H9 (cell line): Measurements from ENCODE around the gene TIGD2. TPM values are rescaled to one million over a fixed set of nuclear protein-coding genes. Genes with fewer than 3 reads are reported as not detected.

Source experiments
- DNase-seq: peaks from one replicate; pipeline ENCODE4 v3.0.0-alpha.2; 2017
- H2AFZ ChIP-seq: one replicate; pipeline ENCODE4 v1.6.1; 2013; ENCODE audit warnings: mild to moderate bottlenecking, low read length, control low read depth, moderate library complexity
- H2AK5ac ChIP-seq: 2 replicates; pipeline ENCODE4 v1.6.1; 2013; ENCODE audit warnings: low read length, control low read depth, mixed read lengths; ENCODE audit not compliant: insufficient read length
- H2BK120ac ChIP-seq: one replicate; pipeline ENCODE4 v1.6.1; 2013; ENCODE audit warnings: low read depth, mild to moderate bottlenecking, low read length, control low read depth, inconsistent platforms; ENCODE audit not compliant: poor library complexity, severe bottlenecking
- H2BK12ac ChIP-seq: 2 replicates; pipeline ENCODE4 v1.6.1; 2013; ENCODE audit warnings: low read length, control low read depth, mixed read lengths, low read depth; ENCODE audit not compliant: insufficient read length
- H2BK15ac ChIP-seq: 2 replicates; pipeline ENCODE4 v1.6.1; 2013; ENCODE audit warnings: low read depth, low read length, control low read depth
- H2BK20ac ChIP-seq: one replicate; pipeline ENCODE4 v1.6.1; 2013; ENCODE audit warnings: low read depth, mild to moderate bottlenecking, low read length, control low read depth, inconsistent platforms; ENCODE audit not compliant: poor library complexity, severe bottlenecking
- H2BK5ac ChIP-seq: 2 replicates; pipeline ENCODE4 v1.6.1; 2013; ENCODE audit warnings: low read length, control low read depth, mixed read lengths; ENCODE audit not compliant: insufficient read length
- H3K14ac ChIP-seq: 2 replicates; pipeline ENCODE4 v1.6.1; 2013; ENCODE audit warnings: low read length, control low read depth; ENCODE audit not compliant: insufficient read depth
- H3K18ac ChIP-seq: 2 replicates; pipeline ENCODE4 v1.6.1; 2013; ENCODE audit warnings: low read depth, mild to moderate bottlenecking, mixed read lengths, low read length, control low read depth; ENCODE audit not compliant: insufficient read length
- H3K23ac ChIP-seq: 2 replicates; pipeline ENCODE4 v1.6.1; 2013; ENCODE audit warnings: low read length, control low read depth, mixed read lengths, low read depth; ENCODE audit not compliant: insufficient read length
- H3K23me2 ChIP-seq: 2 replicates; pipeline ENCODE4 v1.6.1; 2013; ENCODE audit warnings: low read depth, mild to moderate bottlenecking, mixed read lengths, low read length, control low read depth; ENCODE audit not compliant: insufficient read length, poor library complexity, severe bottlenecking
- H3K27ac ChIP-seq: 2 replicates; pipeline ENCODE4 v1.5.1; 2013; ENCODE audit warnings: low read length, control low read depth, mixed read lengths, low read depth; ENCODE audit not compliant: insufficient read length
- H3K27me3 ChIP-seq: 2 replicates; pipeline ENCODE4 v1.6.1; 2013; ENCODE audit warnings: low read length, control low read depth, inconsistent platforms; ENCODE audit not compliant: insufficient read depth
- H3K4ac ChIP-seq: 2 replicates; pipeline ENCODE4 v1.6.1; 2013; ENCODE audit warnings: low read depth, mild to moderate bottlenecking, control low read depth, inconsistent platforms, low read length, moderate library complexity
- H3K4me1 ChIP-seq: 2 replicates; pipeline ENCODE4 v1.6.1; 2013; ENCODE audit warnings: low read length, control low read depth, inconsistent platforms; ENCODE audit not compliant: insufficient read depth
- H3K4me2 ChIP-seq: 2 replicates; pipeline ENCODE4 v1.6.1; 2013; ENCODE audit warnings: low read length, control low read depth, mixed read lengths; ENCODE audit not compliant: insufficient read length, insufficient read depth
- H3K56ac ChIP-seq: 2 replicates; pipeline ENCODE4 v1.6.1; 2013; ENCODE audit warnings: low read depth, mild to moderate bottlenecking, mixed read lengths, low read length, control low read depth; ENCODE audit not compliant: insufficient read length
- H3K79me1 ChIP-seq: 2 replicates; pipeline ENCODE4 v1.6.1; 2013; ENCODE audit warnings: low read depth, mild to moderate bottlenecking, moderate library complexity, low read length, control low read depth, inconsistent platforms; ENCODE audit not compliant: insufficient read depth, poor library complexity, severe bottlenecking
- H3K79me2 ChIP-seq: 2 replicates; pipeline ENCODE4 v1.6.1; 2013; ENCODE audit warnings: low read length, control low read depth, inconsistent platforms; ENCODE audit not compliant: insufficient read depth
- H3K9ac ChIP-seq: 2 replicates; pipeline ENCODE4 v1.6.1; 2013; ENCODE audit warnings: low read length, control low read depth, mixed read lengths; ENCODE audit not compliant: insufficient read length; ENCODE audit errors: extremely low read depth
- H3K9me3 ChIP-seq: one replicate; pipeline ENCODE4 v1.6.1; 2013; ENCODE audit warnings: low read depth, low read length, inconsistent platforms; ENCODE audit not compliant: control insufficient read depth
- H3T11ph ChIP-seq: one replicate; pipeline ENCODE4 v1.6.1; 2013; ENCODE audit warnings: mild to moderate bottlenecking, low read length, control low read depth, inconsistent platforms
- H4K20me1 ChIP-seq: one replicate; pipeline ENCODE4 v1.6.1; 2013; ENCODE audit not compliant: control insufficient read depth, insufficient read length, insufficient read depth
- H4K5ac ChIP-seq: 2 replicates; pipeline ENCODE4 v1.6.1; 2013; ENCODE audit warnings: low read depth, mild to moderate bottlenecking, mixed read lengths, low read length, control low read depth; ENCODE audit not compliant: insufficient read length
- H4K8ac ChIP-seq: replicated peaks from 2 replicates; pipeline ENCODE4 v1.6.1; 2013; ENCODE audit warnings: low read length, control low read depth, mixed read lengths, low read depth; ENCODE audit not compliant: insufficient read length
- H4K91ac ChIP-seq: 2 replicates; pipeline ENCODE4 v1.6.1; 2013; ENCODE audit warnings: low read depth, mild to moderate bottlenecking, moderate library complexity, mixed read lengths, low read length, control low read depth; ENCODE audit not compliant: insufficient read length
- H3K27ac Mint-ChIP-seq, 3 experiments: 2 replicates in 2 of 3; 3 replicates in 1 of 3; pipeline ENCODE4 v1.8.0; 2020 to 2021; ENCODE audit warnings: mixed read lengths in 3 of 3, mild to moderate bottlenecking in 1 of 3, moderate library complexity in 1 of 3
- H3K27me3 Mint-ChIP-seq: 2 replicates; pipeline ENCODE4 v1.8.0; 2021; ENCODE audit warnings: low read depth, mild to moderate bottlenecking, moderate library complexity, mixed read lengths
- H3K36me3 Mint-ChIP-seq, 3 experiments: 2 replicates in 2 of 3; 3 replicates in 1 of 3; pipeline ENCODE4 v1.8.0; 2020 to 2021; ENCODE audit warnings: low read depth in 3 of 3, mixed read lengths in 3 of 3; ENCODE audit not compliant: insufficient read depth in 1 of 3
- H3K4me1 Mint-ChIP-seq, 2 experiments: 2 replicates each; pipeline ENCODE4 v1.8.0; 2020; ENCODE audit warnings: mixed read lengths in 2 of 2
- H3K4me3 Mint-ChIP-seq, 2 experiments: 2 replicates in 1 of 2; 3 replicates in 1 of 2; pipeline ENCODE4 v1.8.0; 2020 to 2021; ENCODE audit warnings: mild to moderate bottlenecking in 2 of 2, mixed read lengths in 2 of 2, moderate library complexity in 1 of 2
- H3K9me3 Mint-ChIP-seq, 2 experiments: 2 replicates in 1 of 2; 3 replicates in 1 of 2; pipeline ENCODE4 v1.8.0; 2020; ENCODE audit warnings: mild to moderate bottlenecking in 2 of 2, mixed read lengths in 2 of 2, moderate library complexity in 1 of 2
- WGBS: extraction: QIAGEN DNeasy Blood & Tissue Kit; methylation state at CpG from one replicate; pipeline ENCODE4 v1.1.7; 2013; ENCODE audit warnings: missing lambda C conversion rate, low lambda C conversion rate, mixed read lengths; ENCODE audit not compliant: insufficient read length; ENCODE audit errors: extremely low coverage; 5-methylcytosine and 5-hydroxymethylcytosine counted together
- total RNA-seq: library from RNA; stranded (reverse); gene quantifications from 2 replicates; pipeline ENCODE4 v1.2.1, GENCODE V29; 2021
- TF ChIP-seq, protein P1 (sequence below): fragments of 200-600 bp; sonication (generic); conservative IDR thresholded peaks from 3 replicates; pipeline ENCODE4 v1.8.0; 2021; ENCODE audit warnings: antibody characterized with exemption, mild to moderate bottlenecking

The TIGD2 gene
- total RNA-seq, 1 experiment from 2014 or later, result 10.4 TPM

DNA sequence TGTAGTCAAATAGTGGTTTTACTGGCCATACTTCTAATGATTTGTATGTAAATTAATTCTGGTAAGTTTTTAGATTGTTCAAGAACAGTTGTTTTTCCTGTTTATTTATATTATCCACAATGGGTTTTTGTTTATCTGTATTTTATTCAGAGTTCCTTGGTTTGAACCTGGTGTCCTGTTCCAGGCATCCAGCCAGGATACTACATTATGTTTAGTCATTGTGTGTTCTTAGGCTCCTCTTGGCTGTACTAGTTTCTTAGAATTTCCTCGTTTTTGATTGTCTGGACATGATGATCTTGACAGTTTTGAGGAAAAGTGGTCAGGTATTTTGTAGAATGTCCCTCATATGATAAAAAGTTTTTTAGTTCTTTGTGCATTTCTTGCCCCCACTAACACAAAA is 7.8 kb downstream of the TIGD2 start:
- peaks cover 3 to 4% of the 10 kb centered on the region in 2 experiments; a peak in 2 of 5 replicates for H3K9me3 Mint-ChIP-seq
- H4K91ac ChIP-seq, result no peak overlapping the region
- no peak overlapping the region for H3K23ac ChIP-seq
- no peak overlapping the region for H3K4me2 ChIP-seq
- H4K8ac ChIP-seq, result no peak overlapping the region
- H4K20me1 ChIP-seq, result no peaks in the 10 kb centered on the region
- H3K4ac ChIP-seq, result no peak overlapping the region
- H3K79me2 ChIP-seq, result no peaks in the 10 kb centered on the region
- H3K4me1 Mint-ChIP-seq, result peaks cover 4 to 11% of the 10 kb centered on the region in 2 experiments
- peaks cover 0 to 13% (median 8%) of the 10 kb centered on the region in 3 experiments; a peak in 5 of 7 replicates for H3K36me3 Mint-ChIP-seq
- H2BK20ac ChIP-seq, result no peak overlapping the region
- H3K18ac ChIP-seq, result no peak overlapping the region
- no peak overlapping the region for H3T11ph ChIP-seq
- no peak overlapping the region for H4K5ac ChIP-seq
- no peak overlapping the region for H2BK12ac ChIP-seq
- H3K14ac ChIP-seq, result no peak overlapping the region
- no peaks in the 10 kb centered on the region for H3K27me3 ChIP-seq
- no peak overlapping the region for H2BK120ac ChIP-seq
- no CpG with 5 or more reads among the region's 1 CpG for WGBS
- no peak overlapping the region for H2BK15ac ChIP-seq
- H3K27ac ChIP-seq, result no peak overlapping the region
- no peak overlapping the region for H2BK5ac ChIP-seq
- no peak overlapping the region for H3K27ac Mint-ChIP-seq
- no peak overlapping the region for H2AK5ac ChIP-seq
- no peak overlapping the region for H3K9ac ChIP-seq
- no peaks in the 10 kb centered on the region for H3K4me1 ChIP-seq
- no peak overlapping the region for H3K56ac ChIP-seq
- H3K27me3 Mint-ChIP-seq, result no peaks in the 10 kb centered on the region
- H3K23me2 ChIP-seq, result no peaks in the 10 kb centered on the region
- no peaks in the 10 kb centered on the region for H3K79me1 ChIP-seq
- H3K4me3 Mint-ChIP-seq, result no peak overlapping the region
- DNase-seq, result no peak
- no peak overlapping the region for H2AFZ ChIP-seq
- TF ChIP-seq, protein P1, sequence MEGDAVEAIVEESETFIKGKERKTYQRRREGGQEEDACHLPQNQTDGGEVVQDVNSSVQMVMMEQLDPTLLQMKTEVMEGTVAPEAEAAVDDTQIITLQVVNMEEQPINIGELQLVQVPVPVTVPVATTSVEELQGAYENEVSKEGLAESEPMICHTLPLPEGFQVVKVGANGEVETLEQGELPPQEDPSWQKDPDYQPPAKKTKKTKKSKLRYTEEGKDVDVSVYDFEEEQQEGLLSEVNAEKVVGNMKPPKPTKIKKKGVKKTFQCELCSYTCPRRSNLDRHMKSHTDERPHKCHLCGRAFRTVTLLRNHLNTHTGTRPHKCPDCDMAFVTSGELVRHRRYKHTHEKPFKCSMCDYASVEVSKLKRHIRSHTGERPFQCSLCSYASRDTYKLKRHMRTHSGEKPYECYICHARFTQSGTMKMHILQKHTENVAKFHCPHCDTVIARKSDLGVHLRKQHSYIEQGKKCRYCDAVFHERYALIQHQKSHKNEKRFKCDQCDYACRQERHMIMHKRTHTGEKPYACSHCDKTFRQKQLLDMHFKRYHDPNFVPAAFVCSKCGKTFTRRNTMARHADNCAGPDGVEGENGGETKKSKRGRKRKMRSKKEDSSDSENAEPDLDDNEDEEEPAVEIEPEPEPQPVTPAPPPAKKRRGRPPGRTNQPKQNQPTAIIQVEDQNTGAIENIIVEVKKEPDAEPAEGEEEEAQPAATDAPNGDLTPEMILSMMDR, result no peak
- no peaks in the 10 kb centered on the region for H3K9me3 ChIP-seq
